AG04449 (cell line): ENCODE measurements around the gene ELP5.

Experiments used
- CTCF ChIA-PET: fragments of 350-600 bp; formaldehyde crosslinking; extraction: SDS; loops from one replicate; lab custom pipeline; 2021; ENCODE audit warnings: antibody characterized with exemption; lab: Yijun Ruan, JAX
- POLR2A ChIA-PET: fragments of 400-600, 350-600 bp; formaldehyde crosslinking; extraction: SDS; loops from one replicate; lab custom pipeline; 2020; ENCODE audit warnings: antibody characterized with exemption, inconsistent platforms; lab: Yijun Ruan, JAX
- DNase-seq: peaks from one replicate; pipeline ENCODE4 v3.0.0-alpha.2; 2010; ENCODE audit warnings: low read depth, low spot score
- H3K4me3 ChIP-seq: 2 replicates; pipeline ENCODE4 v1.5.1; 2011; ENCODE audit warnings: low read depth, mild to moderate bottlenecking, control low read depth, low read length
- TF ChIP-seq, protein P1 (sequence below): IDR thresholded peaks from one replicate; pipeline ENCODE4 v1.5.1; 2011; ENCODE audit warnings: mild to moderate bottlenecking, moderate library complexity, low read length, control low read depth, inconsistent platforms; ENCODE audit not compliant: insufficient read depth; ENCODE audit errors: missing control alignments

ELP5 gene

DNA sequence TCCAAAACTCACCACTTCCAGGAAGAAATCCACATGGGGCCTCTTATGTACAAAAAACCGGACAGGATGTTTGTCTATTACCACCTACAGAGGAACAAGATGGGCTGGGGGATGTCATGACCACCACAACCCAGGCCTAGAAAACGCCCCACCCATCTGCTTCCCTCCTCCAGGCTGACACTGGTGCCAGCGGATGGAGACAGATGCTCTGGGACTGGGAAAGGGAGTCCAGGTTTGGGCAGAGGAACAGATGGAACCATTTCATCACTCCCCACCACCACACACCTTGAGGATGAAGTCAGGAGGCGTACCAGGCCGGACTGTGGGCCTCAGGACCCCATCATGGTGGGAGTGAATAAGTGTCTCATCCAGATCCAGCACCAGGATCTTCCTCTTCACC lies 5.2 kb upstream of the ELP5 start:
- POLR2A ChIA-PET = no interaction called here
- CTCF ChIA-PET = no interaction called here
- no peak overlapping the region for H3K4me3 ChIP-seq
- TF ChIP-seq, protein P1, sequence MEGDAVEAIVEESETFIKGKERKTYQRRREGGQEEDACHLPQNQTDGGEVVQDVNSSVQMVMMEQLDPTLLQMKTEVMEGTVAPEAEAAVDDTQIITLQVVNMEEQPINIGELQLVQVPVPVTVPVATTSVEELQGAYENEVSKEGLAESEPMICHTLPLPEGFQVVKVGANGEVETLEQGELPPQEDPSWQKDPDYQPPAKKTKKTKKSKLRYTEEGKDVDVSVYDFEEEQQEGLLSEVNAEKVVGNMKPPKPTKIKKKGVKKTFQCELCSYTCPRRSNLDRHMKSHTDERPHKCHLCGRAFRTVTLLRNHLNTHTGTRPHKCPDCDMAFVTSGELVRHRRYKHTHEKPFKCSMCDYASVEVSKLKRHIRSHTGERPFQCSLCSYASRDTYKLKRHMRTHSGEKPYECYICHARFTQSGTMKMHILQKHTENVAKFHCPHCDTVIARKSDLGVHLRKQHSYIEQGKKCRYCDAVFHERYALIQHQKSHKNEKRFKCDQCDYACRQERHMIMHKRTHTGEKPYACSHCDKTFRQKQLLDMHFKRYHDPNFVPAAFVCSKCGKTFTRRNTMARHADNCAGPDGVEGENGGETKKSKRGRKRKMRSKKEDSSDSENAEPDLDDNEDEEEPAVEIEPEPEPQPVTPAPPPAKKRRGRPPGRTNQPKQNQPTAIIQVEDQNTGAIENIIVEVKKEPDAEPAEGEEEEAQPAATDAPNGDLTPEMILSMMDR = no peak
- DNase-seq = no peak

DNA sequence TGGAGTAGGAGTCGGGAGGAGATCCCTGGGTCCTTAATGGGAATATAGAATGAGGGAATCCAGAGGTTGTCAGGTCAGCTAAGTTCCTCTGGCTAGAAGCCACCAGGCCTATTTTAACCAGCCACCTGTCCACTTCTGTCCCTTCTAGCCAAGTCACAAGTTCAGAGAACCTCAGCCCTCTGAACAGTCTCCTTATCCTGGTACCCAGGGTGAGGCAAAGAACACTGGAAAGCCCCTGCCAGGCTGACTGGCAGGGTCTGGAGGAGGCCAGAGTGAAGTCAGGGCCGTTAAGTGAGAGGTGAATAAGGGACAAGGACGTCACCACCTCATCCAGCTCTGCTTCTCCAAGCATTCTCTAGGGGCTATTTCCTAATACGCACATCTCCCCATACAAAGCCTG lies 3.2 kb upstream of the ELP5 start:
- no peak for DNase-seq
- POLR2A ChIA-PET = no interaction called here
- CTCF ChIA-PET = interaction anchor here (1.0 to 1.6 kb wide), 3 partner anchors 47 to 203 kb away, joined by 4 to 5 read pairs (median 4); partner anchors contain the start of gene KCTD11
- TF ChIP-seq, protein P1 = no peak
- no peak overlapping the region for H3K4me3 ChIP-seq

DNA sequence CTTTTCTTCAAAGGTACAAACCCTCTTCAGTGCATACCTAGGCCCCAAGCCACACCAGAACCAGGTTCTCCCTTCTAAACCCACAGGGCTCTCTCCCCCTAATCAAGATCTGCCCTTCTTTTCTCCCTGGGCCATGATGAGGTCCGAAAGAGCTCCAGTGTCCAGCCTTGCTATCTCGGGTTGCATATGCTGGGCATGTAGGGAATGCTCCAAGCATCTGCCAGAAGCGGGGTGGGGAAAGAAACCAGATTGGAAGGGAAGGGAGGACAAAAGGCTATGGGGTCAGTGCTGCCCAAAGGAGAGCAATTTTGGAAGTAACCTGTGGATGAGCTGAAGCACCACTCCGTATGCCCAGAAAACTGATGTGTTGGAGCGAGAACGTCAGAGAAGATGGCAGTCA lies 2.8 kb upstream of the ELP5 start:
- TF ChIP-seq, protein P1 = no peak
- POLR2A ChIA-PET = interaction anchor here (1.5 kb wide), 1 partner anchor 8 kb away, joined by 4 read pairs; no protein-coding TSS in a partner anchor
- CTCF ChIA-PET = interaction anchor here (1.0 to 1.6 kb wide), 3 partner anchors 47 to 204 kb away, joined by 4 to 5 read pairs (median 4); partner anchors contain the start of gene KCTD11
- no peak for DNase-seq
- H3K4me3 ChIP-seq = no peak overlapping the region

DNA sequence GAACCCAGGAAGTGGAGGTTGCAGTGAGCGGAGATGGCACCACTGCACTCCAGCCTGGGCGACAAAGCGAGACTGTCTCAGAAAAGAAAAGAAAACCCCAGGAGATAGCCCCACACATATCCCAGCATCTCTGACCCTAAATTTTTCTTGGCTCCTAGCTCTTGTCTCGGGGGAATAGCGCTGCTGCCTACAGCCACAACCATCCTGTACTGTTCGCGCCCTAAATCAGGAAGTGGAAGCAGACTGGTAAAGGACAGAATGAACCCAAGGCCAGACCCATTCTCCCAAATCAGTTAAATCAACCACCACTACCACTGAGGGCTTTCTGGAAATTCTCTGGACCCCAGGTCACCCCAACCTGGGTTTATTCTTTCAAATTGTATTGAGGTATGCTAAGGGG lies 2.2 kb upstream of the ELP5 start:
- ChIA-PET POLR2A (interaction anchor here (1.5 kb wide), 1 partner anchor 9 kb away, joined by 4 read pairs; no protein-coding TSS in a partner anchor), CTCF (interaction anchor here (1.5 to 1.6 kb wide), 2 partner anchors 46 to 204 kb away, joined by 4 to 5 read pairs; no protein-coding TSS in a partner anchor)
- TF ChIP-seq, protein P1 = no peak
- DNase-seq = no peak
- peak overlapping the region; percentile 88 for H3K4me3 ChIP-seq

DNA sequence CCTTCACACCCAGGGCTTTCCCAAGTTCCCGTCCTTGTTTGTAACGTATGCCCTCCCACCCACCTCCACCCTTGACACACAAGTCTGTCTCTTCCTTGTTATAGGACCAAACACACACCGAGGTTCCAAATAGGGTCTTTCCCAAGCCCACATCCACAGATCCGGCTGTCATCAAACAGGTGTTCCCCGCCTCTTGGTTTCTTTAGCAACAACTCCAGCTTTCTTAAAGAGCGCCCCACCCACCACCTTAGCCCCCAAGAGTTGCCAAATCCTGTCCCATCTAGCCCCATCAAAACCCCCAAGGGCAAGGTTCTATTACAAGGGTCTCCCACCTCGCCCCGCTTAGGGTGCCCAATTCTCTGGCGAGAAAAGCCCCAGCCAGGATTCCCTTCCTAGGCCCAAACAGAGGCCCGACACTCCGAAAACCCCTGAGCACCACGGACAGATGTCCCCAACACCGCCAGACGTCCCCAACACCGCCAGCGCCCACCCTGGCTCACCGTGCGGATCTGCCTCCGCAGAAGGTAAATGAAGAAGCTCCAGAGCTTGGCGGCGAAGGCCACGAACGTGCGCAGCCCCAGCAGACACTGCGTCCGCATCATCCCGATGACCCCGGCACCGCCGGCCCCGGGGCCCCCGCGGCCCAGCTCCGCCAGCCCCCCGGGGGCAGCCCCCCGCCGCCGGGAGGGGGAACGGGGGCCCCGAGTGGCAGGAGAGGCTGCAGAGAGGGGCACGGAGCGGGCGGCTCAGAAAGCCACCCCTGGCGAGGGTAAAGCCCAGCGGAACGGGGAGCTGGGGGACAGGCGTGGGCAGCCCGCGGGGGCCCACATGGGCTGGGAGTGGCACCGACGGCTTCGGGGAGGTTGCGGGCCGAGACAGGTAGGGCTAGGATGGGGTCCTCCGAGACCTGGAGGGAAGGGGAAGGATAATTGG lies 1.1 kb upstream of the ELP5 start:
- peak overlapping the region; percentile 88 for H3K4me3 ChIP-seq
- DNase-seq = no peak
- TF ChIP-seq, protein P1 = no peak
- POLR2A ChIA-PET = interaction anchor here (0.9 to 1.5 kb wide), 4 partner anchors 8 to 12 kb away, joined by 3 to 7 read pairs (median 5); partner anchors contain the start of genes GABARAP and PHF23
- CTCF ChIA-PET = interaction anchor here (0.8 to 1.3 kb wide), 5 partner anchors 10 to 310 kb away, joined by 3 to 5 read pairs (median 3); no protein-coding TSS in a partner anchor
